IMR-90 (cell line): Measurements from ENCODE around the gene AAK1. TPM values are rescaled to one million over a fixed set of nuclear protein-coding genes. Genes with fewer than 3 reads are reported as not detected.
A peak's percentile ranks its signal among the peaks of the same experiment; 100 is the strongest.

ENCODE experiments used
- ATAC-seq: fragments of 200-7000 bp; cut with Tn5 transposase; 2 replicates; pipeline ENCODE4 v1.9.1; 2020; ENCODE audit warnings: low read depth, mild to moderate bottlenecking, moderate library complexity
- BruUV-seq: library from RNA; stranded (reverse); fragments of 400-500 nt; replicated peaks from 2 replicates; lab custom pipeline; 2021; lab: Mats Ljungman, UMichigan
- CTCF ChIA-PET: fragments of 300-600 bp; formaldehyde crosslinking; extraction: SDS; loops from one replicate; lab custom pipeline; 2021; ENCODE audit warnings: antibody characterized with exemption; lab: Yijun Ruan, JAX
- POLR2A ChIA-PET: fragments of 300-600 bp; sonication (Branson Sonifier 250); formaldehyde crosslinking; loops from one replicate; lab custom pipeline; 2022; ENCODE audit warnings: antibody characterized with exemption; ENCODE audit not compliant: unreplicated experiment; lab: Charles Lee
- DNase-seq: peaks from one replicate; pipeline ENCODE4 v3.0.0; 2013
- H2AFZ ChIP-seq: replicated peaks from 2 replicates; pipeline ENCODE3; 2013; ENCODE audit warnings: low read length, mild to moderate bottlenecking; ENCODE audit not compliant: poor library complexity
- H2AK5ac ChIP-seq: 2 replicates; pipeline ENCODE4 v1.6.1; 2013; ENCODE audit warnings: low read depth, low read length, inconsistent platforms
- H2AK9ac ChIP-seq: replicated peaks from 2 replicates; pipeline ENCODE3; 2013; ENCODE audit warnings: mild to moderate bottlenecking, low read depth, low read length, moderate library complexity; ENCODE audit not compliant: poor library complexity
- H2BK120ac ChIP-seq: 2 replicates; pipeline ENCODE4 v1.6.1; 2013; ENCODE audit warnings: low read depth, low read length, inconsistent platforms
- H2BK15ac ChIP-seq: 3 replicates; pipeline ENCODE4 v1.6.1; 2013; ENCODE audit warnings: low read depth, low read length, inconsistent platforms
- H2BK20ac ChIP-seq: 2 replicates; pipeline ENCODE4 v1.6.1; 2013; ENCODE audit warnings: low read depth, mild to moderate bottlenecking, inconsistent platforms, low read length, moderate library complexity
- H2BK5ac ChIP-seq: 2 replicates; pipeline ENCODE4 v1.6.1; 2013; ENCODE audit warnings: mild to moderate bottlenecking, low read depth, low read length, inconsistent platforms; ENCODE audit not compliant: poor library complexity, severe bottlenecking
- H3K14ac ChIP-seq: replicated peaks from 2 replicates; pipeline ENCODE4 v1.6.1; 2013; ENCODE audit warnings: low read depth, low read length, inconsistent platforms
- H3K18ac ChIP-seq: 2 replicates; pipeline ENCODE4 v1.6.1; 2013; ENCODE audit warnings: low read depth, low read length, control low read depth
- H3K23ac ChIP-seq: 2 replicates; pipeline ENCODE4 v1.6.1; 2013; ENCODE audit warnings: low read depth, low read length, inconsistent platforms
- H3K27ac ChIP-seq: 2 replicates; pipeline ENCODE4 v1.5.1; 2013; ENCODE audit warnings: mild to moderate bottlenecking, control low read depth, low read length; ENCODE audit not compliant: insufficient read depth
- H3K27me3 ChIP-seq: 2 replicates; pipeline ENCODE4 v1.6.1; 2013; ENCODE audit warnings: low read length; ENCODE audit not compliant: control insufficient read depth, insufficient read depth
- H3K36me3 ChIP-seq: 2 replicates; pipeline ENCODE4 v1.6.1; 2013; ENCODE audit warnings: low read length, mixed read lengths; ENCODE audit not compliant: control insufficient read depth, insufficient read depth
- H3K4ac ChIP-seq: 2 replicates; pipeline ENCODE4 v1.6.1; 2013; ENCODE audit warnings: low read depth, low read length, inconsistent platforms
- H3K4me1 ChIP-seq: 2 replicates; pipeline ENCODE4 v1.6.1; 2013; ENCODE audit warnings: low read length, mixed read lengths; ENCODE audit not compliant: control insufficient read depth, insufficient read depth
- H3K4me2 ChIP-seq: 2 replicates; pipeline ENCODE4 v1.6.1; 2013; ENCODE audit warnings: low read depth, mild to moderate bottlenecking, control low read depth, low read length, moderate library complexity
- H3K4me3 ChIP-seq: 2 replicates; pipeline ENCODE4 v1.5.1; 2013; ENCODE audit warnings: low read depth, mild to moderate bottlenecking, control low read depth, low read length, moderate library complexity; ENCODE audit not compliant: insufficient read depth
- H3K56ac ChIP-seq: 2 replicates; pipeline ENCODE4 v1.6.1; 2013; ENCODE audit warnings: low read length, inconsistent platforms; ENCODE audit not compliant: insufficient read depth; ENCODE audit errors: extremely low read depth
- H3K79me1 ChIP-seq, 2 experiments: 2 replicates each; pipeline ENCODE4 v1.6.1; 2013; ENCODE audit warnings: low read length in 2 of 2, inconsistent platforms in 1 of 2, low read depth in 1 of 2
- H3K9ac ChIP-seq: 2 replicates; pipeline ENCODE4 v1.6.1; 2013; ENCODE audit warnings: low read depth, low read length, control low read depth
- H3K9me1 ChIP-seq: 2 replicates; pipeline ENCODE4 v1.6.1; 2013; ENCODE audit warnings: low read length, inconsistent platforms; ENCODE audit not compliant: insufficient read depth
- H3K9me3 ChIP-seq: 2 replicates; pipeline ENCODE4 v1.6.1; 2013; ENCODE audit warnings: low read length; ENCODE audit not compliant: control insufficient read depth, insufficient read depth
- H4K20me1 ChIP-seq: 2 replicates; pipeline ENCODE4 v1.6.1; 2013; ENCODE audit warnings: low read length, inconsistent platforms; ENCODE audit not compliant: insufficient read depth
- H4K5ac ChIP-seq: 2 replicates; pipeline ENCODE4 v1.6.1; 2013; ENCODE audit warnings: mild to moderate bottlenecking, low read depth, low read length, control low read depth
- H4K8ac ChIP-seq, 2 experiments: 2 replicates each; pipeline ENCODE4 v1.6.1; 2013; ENCODE audit warnings: low read depth in 2 of 2, low read length in 2 of 2, control low read depth in 1 of 2, inconsistent platforms in 1 of 2
- H4K91ac ChIP-seq: 2 replicates; pipeline ENCODE4 v1.6.1; 2013; ENCODE audit warnings: low read depth, low read length, inconsistent platforms; ENCODE audit not compliant: insufficient read depth
- BHLHE40 ChIP-seq: fragments of 150-350 bp; IDR thresholded peaks from 2 replicates; pipeline ENCODE4 v1.6.1; 2016; ENCODE audit warnings: mild to moderate bottlenecking, low read depth, low read length
- CEBPB ChIP-seq: IDR thresholded peaks from 2 replicates; pipeline ENCODE4 v1.6.1; 2012; ENCODE audit warnings: low read depth, low read length, improper control_type of control experiment
- MAFK ChIP-seq: IDR thresholded peaks from 2 replicates; pipeline ENCODE4 v1.6.1; 2012; ENCODE audit warnings: low read depth, low read length, improper control_type of control experiment
- MXI1 ChIP-seq: IDR thresholded peaks from 2 replicates; pipeline ENCODE4 v1.6.1; 2012; ENCODE audit warnings: low read depth, mild to moderate bottlenecking, low read length, moderate library complexity, borderline replicate concordance
- RCOR1 ChIP-seq: IDR thresholded peaks from 2 replicates; pipeline ENCODE4 v1.6.1; 2012; ENCODE audit warnings: mild to moderate bottlenecking, low read length, improper control_type of control experiment; ENCODE audit not compliant: insufficient replicate concordance
- RFX5 ChIP-seq: IDR thresholded peaks from 2 replicates; pipeline ENCODE4 v1.8.0; 2012; ENCODE audit warnings: low read depth, mild to moderate bottlenecking, low read length, moderate library complexity
- USF2 ChIP-seq: fragments of 150-350 bp; IDR thresholded peaks from 2 replicates; pipeline ENCODE4 v1.6.1; 2017; ENCODE audit warnings: mild to moderate bottlenecking, antibody characterized with exemption, low read length, low read depth
- WGBS, 2 experiments: methylation state at CpG; one replicate each; pipeline versions ENCODE4 v1.1.5 to v1.1.7; 2013; ENCODE audit warnings: missing lambda C conversion rate in 2 of 2; ENCODE audit not compliant: insufficient read length in 1 of 2; ENCODE audit errors: extremely low coverage in 2 of 2; 5-methylcytosine and 5-hydroxymethylcytosine counted together
- dilution Hi-C: fragments of 300-500 bp; cut with HindIII; formaldehyde crosslinking; loops from one replicate; pipeline ENCODE4 v1.14.3; 2018; ENCODE audit warnings: low sequenced_read_pairs; ENCODE audit not compliant: unreplicated experiment
- in situ Hi-C: fragments of 300-500 bp; cut with MboI; formaldehyde crosslinking; loops from 3 replicates; pipeline ENCODE4 v1.14.3; 2019; ENCODE audit warnings: low sequenced_read_pairs, inconsistent platforms, mixed read lengths
- intact Hi-C: fragments of 100-400 bp; cut with micrococcal nuclease; formaldehyde crosslinking; loops from 2 replicates; pipeline ENCODE4 v1.10.0; 2022
- polyA plus RNA-seq, 3 experiments: library from polyadenylated mRNA; depleted of rRNA; stranded (reverse); fragments of >200 nt; gene quantifications; 2 replicates each; pipeline ENCODE4 v1.2.3, GENCODE V29; 2012; ENCODE audit warnings: low replicate concordance in 1 of 3
- total RNA-seq: library from RNA; depleted of rRNA; stranded (reverse); fragments of >200 nt; gene quantifications from 2 replicates; pipeline ENCODE4 v1.2.3, GENCODE V29; 2012

Gene AAK1
- total and polyA plus RNA-seq, 2 of the 4 experiments (the other 2 are of a cell fraction), result 21.9 to 26.5 TPM

DNA sequence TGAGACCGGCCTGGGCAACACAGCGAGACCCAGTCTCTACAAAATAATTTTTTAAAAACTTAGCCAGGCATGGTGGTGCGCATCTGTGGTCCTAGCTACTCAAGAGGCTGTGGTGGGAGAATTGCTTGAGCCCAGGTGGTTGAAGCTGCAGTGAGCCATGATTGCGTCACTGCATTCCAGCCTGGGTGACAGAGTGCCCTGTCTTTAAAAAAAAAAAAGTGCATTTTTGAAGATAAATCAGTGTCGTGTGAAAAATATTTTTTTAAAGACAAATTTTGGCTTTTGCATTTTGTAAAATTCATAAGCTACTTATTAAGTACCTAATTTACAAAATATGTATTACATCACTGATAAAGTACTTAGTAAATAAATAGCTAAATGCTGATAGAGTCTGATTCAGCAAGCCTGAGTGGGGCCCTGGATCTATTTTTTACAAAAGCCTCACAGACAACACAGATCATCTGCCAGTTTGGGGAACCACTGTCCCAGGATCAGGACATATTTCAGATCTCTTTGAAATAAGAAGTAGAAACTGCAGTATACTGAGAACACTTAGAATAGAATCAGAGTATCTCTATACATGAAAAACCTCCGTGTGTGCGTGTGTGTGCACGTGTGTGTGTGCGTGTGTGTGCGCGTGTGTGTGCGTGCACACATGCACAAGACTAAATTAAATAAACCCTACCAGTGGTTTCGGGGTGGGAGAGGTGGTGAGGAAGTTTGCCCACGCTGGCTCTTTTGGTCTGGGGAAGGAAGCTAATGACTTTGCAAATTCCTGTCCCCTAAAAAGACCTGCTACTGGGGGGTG is 61.6 kb downstream of the AAK1 start:
- H3K27me3 ChIP-seq, result no peaks in the 10 kb centered on the region
- peaks cover 40% of the 10 kb centered on the region for H3K9me1 ChIP-seq
- H3K23ac ChIP-seq, result no peak overlapping the region
- H3K9ac ChIP-seq, result no peak overlapping the region
- in situ Hi-C loops (no loop called here), intact Hi-C loops (no loop called here), dilution Hi-C loops (no loop called here)
- no peak overlapping the region for H2AK9ac ChIP-seq
- no peak overlapping the region for H4K91ac ChIP-seq
- H3K27ac ChIP-seq, result peak overlapping the region; percentile 42; the same call in 1 of the 2 replicates
- BruUV-seq, result no TSS peak
- peak; percentile 95 for TF ChIP-seq CEBPB
- TF ChIP-seq MAFK, result no peak
- no peak for TF ChIP-seq RFX5
- TF ChIP-seq MXI1, result no peak
- no peak for TF ChIP-seq RCOR1
- TF ChIP-seq USF2, result no peak
- no peak; the same call in 1 of the 2 replicates for TF ChIP-seq BHLHE40
- H4K5ac ChIP-seq, result no peak overlapping the region
- no peak overlapping the region for H4K8ac ChIP-seq
- no peak overlapping the region for H2BK120ac ChIP-seq
- H2BK15ac ChIP-seq, result no peak overlapping the region
- POLR2A ChIA-PET, result no interaction called here
- no CpG with 5 or more reads among the region's 14 CpGs for WGBS, 2 experiments
- ATAC-seq, result peak; percentile 38
- H3K14ac ChIP-seq, result peak overlapping the region; percentile 68
- no peaks in the 10 kb centered on the region for H3K9me3 ChIP-seq
- H2AK5ac ChIP-seq, result peak overlapping the region; percentile 47; the same call in 1 of the 2 replicates
- H3K4ac ChIP-seq, result no peak overlapping the region
- DNase-seq, result peak; percentile 58
- H3K4me1 ChIP-seq, result peaks cover 22% of the 10 kb centered on the region
- H3K79me1 ChIP-seq, result peaks cover 47 to 93% of the 10 kb centered on the region in 2 experiments
- peak overlapping the region; percentile 21 for H2BK5ac ChIP-seq
- 0 out of 2 replicates have a peak overlapping the region, but pooled peaks have one; percentile 40 for H2BK20ac ChIP-seq
- H4K20me1 ChIP-seq, result peaks cover 88% of the 10 kb centered on the region
- H3K56ac ChIP-seq, result no peak overlapping the region
- peak overlapping the region; percentile 10; the same call in 1 of the 2 replicates for H3K4me2 ChIP-seq
- H3K18ac ChIP-seq, result no peak overlapping the region
- CTCF ChIA-PET, result interaction anchor here (0.6 kb wide), 1 partner anchor 615 kb away, joined by 4 read pairs; no protein-coding TSS in a partner anchor
- H2AFZ ChIP-seq, result no peak overlapping the region
- no peak overlapping the region for H3K4me3 ChIP-seq
- no peaks in the 10 kb centered on the region for H3K36me3 ChIP-seq
